GM18520 (cell line): ENCODE measurements around the gene LRBA.
"Not testable (repeated sequence)": the region's sequence is repeated elsewhere in the genome, so short reads cannot be mapped to it uniquely, and the experiment has no call there.

Experiments
- ATAC-seq: cut with Tn5 transposase; IDR thresholded peaks from one replicate; pipeline ENCODE4 v1.9.1; 2021; ENCODE audit not compliant: unreplicated experiment

LRBA gene, protein sequence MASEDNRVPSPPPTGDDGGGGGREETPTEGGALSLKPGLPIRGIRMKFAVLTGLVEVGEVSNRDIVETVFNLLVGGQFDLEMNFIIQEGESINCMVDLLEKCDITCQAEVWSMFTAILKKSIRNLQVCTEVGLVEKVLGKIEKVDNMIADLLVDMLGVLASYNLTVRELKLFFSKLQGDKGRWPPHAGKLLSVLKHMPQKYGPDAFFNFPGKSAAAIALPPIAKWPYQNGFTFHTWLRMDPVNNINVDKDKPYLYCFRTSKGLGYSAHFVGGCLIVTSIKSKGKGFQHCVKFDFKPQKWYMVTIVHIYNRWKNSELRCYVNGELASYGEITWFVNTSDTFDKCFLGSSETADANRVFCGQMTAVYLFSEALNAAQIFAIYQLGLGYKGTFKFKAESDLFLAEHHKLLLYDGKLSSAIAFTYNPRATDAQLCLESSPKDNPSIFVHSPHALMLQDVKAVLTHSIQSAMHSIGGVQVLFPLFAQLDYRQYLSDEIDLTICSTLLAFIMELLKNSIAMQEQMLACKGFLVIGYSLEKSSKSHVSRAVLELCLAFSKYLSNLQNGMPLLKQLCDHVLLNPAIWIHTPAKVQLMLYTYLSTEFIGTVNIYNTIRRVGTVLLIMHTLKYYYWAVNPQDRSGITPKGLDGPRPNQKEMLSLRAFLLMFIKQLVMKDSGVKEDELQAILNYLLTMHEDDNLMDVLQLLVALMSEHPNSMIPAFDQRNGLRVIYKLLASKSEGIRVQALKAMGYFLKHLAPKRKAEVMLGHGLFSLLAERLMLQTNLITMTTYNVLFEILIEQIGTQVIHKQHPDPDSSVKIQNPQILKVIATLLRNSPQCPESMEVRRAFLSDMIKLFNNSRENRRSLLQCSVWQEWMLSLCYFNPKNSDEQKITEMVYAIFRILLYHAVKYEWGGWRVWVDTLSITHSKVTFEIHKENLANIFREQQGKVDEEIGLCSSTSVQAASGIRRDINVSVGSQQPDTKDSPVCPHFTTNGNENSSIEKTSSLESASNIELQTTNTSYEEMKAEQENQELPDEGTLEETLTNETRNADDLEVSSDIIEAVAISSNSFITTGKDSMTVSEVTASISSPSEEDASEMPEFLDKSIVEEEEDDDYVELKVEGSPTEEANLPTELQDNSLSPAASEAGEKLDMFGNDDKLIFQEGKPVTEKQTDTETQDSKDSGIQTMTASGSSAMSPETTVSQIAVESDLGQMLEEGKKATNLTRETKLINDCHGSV (N-terminal part only)

DNA sequence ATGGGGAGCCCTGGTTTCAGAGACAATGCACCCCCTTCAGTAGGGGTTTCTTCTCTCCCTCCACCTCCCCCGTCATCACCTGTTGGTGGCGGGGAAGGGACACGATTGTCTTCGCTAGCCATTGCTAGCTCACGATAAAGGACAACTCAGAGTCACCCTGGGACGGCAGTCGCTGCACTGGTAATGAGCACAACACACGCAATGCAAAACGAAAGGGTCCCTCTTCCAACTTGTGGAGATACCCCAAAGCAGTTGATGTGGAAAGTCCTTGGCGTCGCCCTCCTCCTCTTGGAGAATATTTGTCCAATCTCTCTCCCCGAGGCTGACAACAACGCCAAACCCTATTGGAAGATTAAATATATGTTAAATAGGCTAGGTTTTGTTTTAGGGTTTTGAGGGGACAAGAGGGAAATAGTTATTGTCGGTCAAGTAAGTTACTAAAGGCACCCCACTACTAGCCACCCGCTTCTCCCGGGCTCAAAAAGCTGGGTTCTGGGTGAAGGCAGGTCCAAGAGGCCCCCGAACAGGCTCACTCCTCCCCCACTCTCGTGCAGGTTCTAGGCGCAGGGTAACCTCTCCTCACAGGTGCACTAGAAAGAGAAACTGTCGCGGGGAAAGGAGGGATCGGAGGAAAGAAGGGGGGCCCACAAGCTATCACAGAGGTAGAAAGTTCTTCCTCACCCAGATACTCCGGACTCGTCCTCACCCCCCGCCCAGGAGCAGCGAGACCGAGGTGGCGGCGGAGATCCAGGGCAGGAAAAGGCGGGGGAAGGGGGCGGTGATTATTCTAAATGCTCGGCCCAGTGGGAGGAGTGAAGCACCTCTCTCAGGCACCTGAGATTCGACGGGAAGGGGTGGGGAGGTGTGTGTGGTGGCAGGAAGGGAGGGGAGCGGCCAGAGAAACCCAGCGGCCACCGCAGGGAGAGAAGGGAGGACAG, at the start of gene LRBA:
Gene LRBA (minus strand): TSS at position 764 of the 938 bp plus-strand sequence. CDS start 642 bp downstream, at position 122.
- peak; percentile 32 for ATAC-seq

DNA sequence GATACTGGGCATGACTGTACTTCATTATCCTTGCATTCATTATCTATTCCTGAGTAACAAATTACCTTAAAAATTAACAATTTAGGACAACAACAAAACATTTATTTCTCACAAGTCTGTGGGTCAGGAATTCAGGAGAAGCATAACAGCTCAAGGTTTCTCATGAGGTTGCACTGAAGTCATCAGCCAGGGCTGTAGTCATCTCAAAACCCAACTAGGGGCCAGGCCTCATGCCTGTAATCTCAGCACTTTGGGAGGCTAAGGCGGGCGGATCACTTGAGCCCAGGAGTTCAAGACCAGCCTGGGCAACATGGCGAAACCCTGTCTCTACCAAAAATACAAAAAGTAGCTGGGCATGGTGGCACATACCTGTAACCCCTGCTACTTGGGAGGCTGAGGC, 48.1 kb upstream of the LRBA start:
- not testable (repeated sequence) for ATAC-seq

DNA sequence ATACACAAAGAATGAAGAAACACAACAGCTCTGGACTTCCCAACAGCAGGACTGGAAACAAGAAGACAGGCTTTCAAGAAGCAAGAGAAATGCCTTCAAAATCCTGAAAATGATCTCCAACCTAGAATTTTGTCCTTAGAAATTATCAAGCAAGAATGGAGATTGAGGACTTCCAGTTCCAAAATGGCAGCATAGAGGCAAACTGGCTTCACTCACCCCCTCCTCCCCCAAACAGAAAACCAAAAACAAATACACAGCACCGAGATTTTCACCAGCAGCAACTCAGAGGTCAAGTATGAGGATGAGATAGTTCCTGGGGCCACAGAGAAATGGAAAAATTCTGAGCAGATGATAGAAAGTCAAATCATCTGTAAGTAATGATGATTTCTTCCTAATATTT, 40.5 kb upstream of the LRBA start:
- no peak for ATAC-seq

DNA sequence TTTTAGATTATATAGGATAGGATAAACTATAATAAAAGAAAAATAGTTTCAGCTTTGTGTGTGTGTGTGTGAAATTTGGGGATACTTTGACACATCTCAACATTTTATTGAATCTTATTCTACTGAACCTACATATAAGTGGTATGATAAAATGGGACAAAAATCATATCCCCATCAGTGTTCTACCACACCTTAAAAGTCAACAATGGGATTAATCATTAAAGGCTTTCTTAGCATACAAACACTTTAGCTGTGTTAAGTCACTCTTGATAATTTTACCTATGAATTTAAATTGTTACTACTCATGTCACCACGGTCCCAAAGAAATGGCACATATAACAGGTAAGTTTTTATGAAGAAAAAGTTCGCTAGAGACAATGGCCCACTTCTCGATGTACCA, 37.7 kb upstream of the LRBA start:
- ATAC-seq: no peak

DNA sequence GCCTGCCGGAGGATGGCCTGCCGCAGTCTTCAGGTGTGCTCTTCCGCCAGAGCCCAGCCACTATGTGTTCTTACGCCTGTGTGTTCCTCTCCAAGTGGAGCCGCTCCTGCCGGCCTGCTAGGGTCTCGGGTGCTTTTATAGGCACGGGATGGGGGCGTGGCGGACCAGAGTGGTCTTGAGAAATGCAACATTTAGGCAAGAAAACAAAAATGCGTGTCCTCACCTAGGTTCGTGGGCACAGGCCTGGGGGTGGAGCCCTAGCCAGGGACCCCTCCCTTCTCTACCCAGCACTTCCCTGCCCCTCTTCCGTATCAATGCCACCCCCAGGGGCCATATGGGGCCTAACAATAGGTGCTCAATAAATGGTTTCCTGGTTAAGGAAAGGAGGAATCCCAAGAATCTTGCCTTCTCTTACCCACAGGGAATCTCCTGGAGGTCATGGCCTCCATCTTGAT, 34.4 kb upstream of the LRBA start:
- no peak for ATAC-seq

DNA sequence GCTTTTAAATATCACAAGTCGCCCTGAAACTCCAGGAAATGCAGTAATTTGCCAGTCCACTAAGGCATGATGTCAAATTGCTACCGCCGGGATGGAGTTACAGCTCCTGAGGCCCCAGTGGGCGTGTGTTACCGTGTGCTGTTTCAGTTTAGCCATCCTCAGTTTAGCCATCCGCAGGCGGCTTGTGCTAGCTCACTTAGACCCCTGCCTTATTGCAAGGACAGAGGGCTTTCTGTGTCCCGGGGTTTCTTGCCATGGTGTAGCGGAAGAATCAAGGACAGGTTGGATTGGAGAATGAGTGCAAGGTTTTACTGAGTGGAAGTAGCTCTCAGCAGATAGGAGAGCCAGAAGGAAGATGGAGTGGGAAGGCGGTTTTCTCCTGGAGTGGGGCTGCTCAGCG, 33.8 kb upstream of the LRBA start:
- ATAC-seq: no peak

DNA sequence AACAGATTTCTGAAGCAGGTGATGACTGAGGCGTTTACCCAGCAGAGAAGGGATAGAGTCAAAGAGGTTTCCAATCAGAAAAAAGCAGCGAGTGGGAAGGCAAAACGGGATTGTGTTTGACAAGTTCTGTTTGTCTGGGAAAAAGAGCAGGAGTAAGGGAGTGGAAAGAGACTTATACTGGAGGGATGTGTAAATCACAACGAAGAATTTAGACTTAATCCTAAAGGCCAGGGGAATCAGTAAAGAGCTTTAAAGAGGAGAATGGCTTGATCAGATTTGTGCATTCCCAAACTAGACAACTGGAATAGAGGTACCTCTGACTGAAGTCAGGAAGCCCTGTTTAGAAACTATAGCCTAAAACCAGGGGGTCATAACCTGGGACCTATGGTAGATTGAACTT, 31.5 kb upstream of the LRBA start:
- ATAC-seq: no peak

DNA sequence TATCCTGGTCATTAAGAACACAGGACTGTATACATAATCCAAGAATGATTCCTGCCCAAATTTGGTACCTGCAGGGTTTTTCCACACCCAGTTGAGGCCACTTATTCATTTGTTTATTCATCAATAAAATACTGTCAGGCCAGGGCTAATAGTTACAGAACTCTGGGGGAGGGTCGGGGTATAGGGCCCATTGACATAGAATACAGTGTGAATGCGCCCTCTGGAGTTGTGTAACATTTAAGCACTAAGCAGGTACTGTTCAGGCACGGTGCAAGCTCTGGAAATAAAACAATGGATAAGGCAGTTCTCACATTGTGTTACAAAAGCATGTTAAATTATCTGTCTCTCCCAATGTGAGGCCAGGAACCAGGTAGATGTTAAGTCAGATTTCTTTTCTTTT, 30.8 kb upstream of the LRBA start:
- no peak for ATAC-seq

DNA sequence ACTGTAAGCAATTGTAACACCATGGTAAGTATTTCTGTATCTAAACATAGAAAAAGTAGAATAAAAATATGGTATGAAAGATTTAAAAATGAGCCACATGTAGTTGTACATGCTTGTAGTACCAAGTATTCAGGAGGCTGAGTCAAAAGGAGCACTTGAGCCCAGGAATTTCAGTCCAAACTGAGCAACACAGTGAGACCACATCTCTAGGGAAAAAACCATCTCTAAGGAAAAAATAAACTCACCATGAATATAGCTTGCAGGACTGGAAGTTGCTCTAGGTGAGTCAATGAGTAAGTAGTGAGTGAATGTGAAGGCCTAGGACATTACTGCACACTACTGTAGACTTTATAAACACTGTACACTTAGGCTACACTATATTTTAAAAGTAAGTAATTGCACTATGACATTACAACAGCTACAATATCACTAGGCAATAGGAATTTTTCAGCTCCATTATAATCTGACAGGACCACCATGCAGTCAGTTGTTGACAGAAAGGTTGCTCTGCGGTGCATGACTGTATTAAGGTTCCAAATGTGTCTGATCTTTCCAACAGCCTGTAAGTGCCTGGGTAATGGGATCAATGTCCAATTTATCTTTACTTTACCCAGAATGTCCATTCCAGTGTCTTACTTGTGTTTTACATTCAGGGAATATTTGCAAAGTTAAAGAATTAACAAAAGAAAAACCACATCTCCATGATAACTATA, 28.9 kb upstream of the LRBA start:
- ATAC-seq: no peak

DNA sequence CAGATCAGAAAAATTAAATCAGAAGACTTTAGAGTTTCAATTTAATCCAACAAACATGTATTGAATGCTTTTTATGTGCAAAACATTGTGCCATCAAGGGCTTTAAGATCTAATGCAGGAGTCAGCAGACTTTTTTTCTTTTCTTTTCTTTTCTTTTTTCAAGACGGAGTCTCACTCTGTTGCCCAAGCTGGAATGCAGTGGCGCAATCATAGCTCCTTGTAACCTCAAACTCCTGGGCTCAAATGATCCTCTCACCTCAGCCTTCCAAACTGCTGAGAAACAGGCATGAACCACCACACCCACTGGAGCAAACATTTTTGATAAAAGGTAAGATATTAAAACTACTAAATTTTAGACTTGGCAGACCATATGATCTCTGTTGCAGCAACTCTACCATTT, 24.6 kb upstream of the LRBA start:
- no peak for ATAC-seq

DNA sequence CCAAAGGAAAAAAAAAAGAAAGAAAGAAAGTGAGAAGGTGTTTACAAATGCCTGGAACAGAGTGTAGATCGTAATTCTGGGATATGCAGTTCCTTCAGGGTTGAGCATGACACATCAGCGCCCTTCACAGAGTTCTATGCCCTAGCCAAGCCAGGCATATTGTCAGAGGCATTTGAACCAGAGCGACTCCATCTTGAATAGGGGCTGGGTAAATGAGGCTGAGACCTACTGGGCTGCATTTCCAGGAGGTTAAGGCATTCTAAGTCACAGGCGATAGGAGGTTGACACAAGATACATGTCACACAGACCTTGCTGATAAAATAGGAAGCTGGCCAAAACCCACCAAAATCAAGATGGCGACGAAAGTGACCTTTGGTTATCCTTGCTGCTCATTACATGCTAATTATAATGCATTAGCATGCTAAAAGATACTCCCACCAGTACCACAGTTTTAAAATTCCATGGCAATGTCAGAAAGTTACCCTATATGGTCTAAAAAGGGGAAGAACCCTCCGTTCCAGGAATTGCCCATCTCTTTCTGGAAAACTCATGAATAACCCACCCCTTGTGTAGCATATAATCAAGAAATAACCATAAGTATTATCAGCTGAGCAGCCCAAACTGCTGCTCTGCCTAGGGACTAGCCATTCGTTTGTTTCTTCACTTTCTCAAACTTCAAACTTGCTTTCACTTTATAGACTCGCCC, 23.5 kb upstream of the LRBA start:
- ATAC-seq: no peak

DNA sequence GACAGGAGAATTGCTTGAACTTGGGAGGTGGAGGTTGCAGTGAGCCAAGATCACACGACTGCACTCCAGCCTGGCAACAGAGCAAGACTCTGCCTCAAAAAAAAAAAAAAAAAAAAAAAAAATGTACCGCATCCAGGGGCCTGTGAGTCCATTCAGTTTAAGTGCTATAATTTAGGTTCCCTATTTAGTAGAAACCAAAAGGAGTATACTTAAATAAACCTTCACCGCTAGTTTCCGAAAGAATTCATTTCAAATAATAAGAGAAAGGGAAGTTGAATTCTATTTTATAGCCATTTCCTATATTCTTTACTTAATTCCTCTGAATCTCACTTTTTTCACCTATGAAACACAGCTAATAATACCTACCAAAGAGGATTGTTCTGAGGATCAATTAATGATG, 20.8 kb upstream of the LRBA start:
- no peak for ATAC-seq

DNA sequence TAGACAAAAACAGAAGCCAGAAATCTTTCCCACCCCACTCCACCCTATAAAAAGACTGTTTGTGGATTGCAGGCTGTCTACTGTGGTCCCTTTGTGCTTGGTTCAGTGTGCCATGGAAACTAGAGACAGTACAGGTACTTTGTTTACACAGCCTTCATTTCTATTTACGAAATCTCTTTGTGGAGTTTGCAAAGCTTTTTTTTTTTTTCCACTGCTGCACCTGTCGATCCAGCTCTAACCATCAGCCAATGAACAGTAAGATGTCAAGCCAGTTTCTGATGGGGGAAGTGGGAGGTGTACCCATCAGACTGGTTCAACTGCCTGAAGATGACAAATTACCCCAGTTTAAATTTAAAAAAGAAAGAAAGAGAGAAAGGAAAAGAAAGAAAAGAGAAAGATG, 20.2 kb upstream of the LRBA start:
- no peak for ATAC-seq

DNA sequence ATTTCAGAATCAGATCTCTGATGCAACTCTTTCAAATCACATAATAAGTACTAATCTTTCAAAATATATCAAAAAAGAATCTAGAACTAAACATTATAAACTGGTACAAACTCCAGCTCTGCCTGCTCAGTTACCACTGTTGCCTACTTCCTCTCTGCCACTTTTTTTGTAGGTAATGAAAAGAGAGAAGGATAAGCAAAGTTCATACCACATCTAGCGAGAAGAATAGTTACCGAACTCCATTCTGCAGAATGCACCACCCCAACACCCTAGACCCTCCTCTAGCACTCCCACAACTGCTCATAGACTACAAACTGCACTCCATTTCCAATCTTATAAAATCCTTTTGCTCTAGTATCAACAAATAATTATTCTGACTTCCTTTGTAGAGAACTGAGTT, 19.7 kb upstream of the LRBA start:
- ATAC-seq: no peak

DNA sequence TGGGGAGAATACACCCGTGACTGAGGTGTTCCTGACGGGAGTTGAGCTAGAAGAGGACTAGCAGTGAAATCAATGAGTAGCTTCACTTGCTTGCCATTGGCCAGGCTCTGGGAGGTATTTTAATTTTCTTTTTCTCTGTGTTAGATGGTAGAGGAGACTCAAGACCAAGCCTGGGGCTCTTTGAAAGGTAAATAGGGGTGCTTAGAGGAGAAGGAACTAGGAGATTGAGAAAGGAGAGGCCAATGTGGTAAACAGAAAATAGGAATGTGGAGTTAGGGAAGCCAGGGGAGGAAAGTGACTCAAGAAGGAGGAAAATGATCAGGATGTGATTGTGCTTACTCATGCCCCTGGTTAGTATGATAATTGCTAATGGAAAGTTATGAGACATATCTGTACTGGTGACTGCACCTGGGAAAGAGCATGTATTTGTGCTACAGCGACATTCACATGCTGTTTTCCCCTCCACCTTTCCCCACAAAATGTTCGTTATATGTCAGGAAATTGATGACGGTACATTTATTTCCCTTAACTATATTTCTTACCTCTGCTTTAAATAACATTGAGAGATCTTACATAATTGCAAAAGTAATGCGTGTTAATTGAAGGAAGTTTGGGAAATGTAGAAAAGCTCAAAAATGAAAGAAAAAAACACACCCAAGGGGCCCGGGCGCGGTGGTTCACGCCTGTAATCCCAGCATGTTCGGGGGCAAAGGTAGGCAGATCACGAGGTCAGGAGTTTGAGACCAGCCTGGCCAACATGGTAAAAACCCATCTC, 16.9 kb upstream of the LRBA start:
- peak; percentile 55 for ATAC-seq

DNA sequence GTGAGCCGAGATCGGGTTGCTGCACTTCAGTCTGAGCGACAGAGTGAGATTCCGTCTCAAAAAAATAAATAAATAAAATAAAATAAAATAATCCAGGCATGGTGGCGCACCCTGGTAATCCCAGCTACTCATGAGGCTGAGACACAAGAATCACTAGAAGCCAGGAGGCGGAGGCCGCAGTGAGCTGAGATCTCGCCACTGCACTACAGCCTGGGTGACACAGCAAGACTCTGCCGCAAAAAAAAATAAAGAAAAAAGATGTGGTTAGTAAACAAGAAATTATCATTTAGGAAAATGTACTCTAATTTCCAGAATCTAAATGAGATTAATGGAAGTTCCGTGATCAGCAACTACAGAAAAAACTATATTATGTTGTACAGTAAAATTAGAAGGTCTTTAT, 14.5 kb upstream of the LRBA start:
- ATAC-seq: peak; percentile 4

DNA sequence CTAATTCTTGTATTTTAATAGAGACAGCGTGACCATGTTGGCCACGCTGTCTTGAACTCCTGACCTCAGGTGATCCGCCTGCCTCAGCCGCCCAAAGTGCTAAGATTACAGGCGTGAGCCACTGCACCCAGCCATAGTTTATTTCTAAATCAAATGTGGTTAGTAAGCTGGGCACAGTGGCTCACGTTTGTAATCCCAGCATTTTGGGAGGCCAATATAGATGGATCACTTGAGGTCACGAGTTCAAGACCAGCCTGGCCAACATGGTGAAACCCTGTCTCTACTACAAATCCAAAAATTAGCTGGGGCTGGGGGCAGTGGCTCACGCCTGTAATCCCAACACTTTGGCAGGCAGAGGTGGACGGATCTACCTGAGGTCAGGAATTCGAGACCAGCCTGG, 13.9 kb upstream of the LRBA start:
- not testable (repeated sequence) for ATAC-seq

DNA sequence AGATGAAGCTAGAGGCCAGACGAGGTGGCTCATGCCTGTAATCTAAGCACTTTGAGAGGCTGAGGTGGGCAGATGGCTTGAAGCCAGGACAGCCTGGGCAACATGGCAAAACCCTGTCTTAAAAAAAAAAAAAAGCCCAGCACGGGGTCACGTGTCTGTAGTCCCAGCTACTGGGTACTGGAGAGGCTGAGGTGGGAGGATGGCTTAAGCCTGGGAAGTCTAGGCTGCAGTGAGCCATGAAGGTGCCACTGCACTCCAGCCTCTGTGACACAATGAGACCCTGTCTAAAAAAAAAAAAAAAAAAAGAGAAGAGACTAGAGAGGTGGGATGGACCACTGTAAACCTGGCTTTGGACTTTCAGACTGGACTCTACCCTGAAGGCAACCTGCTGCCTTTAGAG, 10.7 kb upstream of the LRBA start:
- ATAC-seq: no peak
